SKM-1 treated with dmso at 0.1 percent for 144 hours (cell line): Measurements from ENCODE around the gene EFHD1.
A peak's percentile ranks its signal among the peaks of the same experiment; 100 is the strongest.
"Not testable (repeated sequence)": the region's sequence is repeated elsewhere in the genome, so short reads cannot be mapped to it uniquely, and the experiment has no call there.

ENCODE experiments used
- DNase-seq: peaks from one replicate; lab custom pipeline; 2025; ENCODE audit not compliant: unreplicated experiment; lab: John Stamatoyannopoulos, UW

EFHD1 gene

DNA sequence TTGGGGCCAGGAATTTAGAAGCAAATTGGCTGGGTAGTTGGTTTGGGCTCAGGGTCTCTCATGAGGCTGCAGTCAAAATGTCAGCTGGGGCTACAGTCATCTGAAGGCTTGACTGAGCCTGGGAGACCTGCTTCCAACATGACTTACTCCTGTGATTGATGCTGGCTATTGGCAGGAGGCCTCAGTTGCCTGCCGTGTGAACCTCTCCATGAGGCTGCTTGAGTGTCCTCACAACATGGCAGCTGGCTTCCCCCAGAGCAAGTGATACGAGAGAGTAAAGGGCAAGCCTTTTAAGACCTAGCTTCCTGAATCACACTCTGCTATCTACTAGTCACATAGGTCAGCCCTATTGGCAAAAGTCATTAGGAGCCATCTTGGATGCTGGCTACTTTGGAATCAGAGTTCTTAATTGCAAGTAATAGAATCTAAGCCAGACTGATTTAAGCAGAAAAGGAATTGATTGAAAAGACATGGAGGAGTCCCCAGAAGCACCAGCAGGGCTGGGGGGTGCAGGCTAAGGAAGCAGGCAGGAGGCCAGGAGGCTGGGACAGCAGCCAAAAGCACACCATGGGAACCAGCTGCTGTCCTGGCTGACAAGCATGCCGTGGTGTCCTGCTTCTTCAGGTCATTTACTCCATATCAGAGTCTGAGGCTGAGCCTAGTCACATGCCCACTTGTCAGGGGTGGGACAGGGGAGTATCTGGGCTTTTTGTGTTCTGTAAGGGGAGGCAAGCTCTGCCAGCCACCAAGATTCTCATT is 55.9 kb downstream of the EFHD1 start:
- no peak for DNase-seq

DNA sequence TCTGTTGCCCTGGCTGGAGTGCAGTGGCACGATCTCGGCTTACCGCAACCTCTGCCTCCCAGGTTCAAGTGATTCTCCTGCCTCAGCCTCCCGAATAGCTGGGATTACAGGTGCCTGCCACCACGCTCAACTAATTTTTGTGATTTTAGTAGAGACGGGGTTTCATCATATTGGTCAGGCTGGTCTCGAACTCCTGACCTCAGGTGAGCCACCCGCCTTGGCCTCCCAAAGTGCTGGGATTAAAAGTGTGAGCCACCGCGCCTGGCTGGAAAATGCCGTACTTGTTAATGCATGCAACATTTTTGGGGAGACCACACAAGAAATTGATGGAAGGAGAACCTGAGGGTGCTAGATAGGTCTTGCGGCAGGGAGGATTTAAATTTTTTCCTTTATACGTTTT is 57.7 kb downstream of the EFHD1 start:
- DNase-seq: not testable (repeated sequence)

DNA sequence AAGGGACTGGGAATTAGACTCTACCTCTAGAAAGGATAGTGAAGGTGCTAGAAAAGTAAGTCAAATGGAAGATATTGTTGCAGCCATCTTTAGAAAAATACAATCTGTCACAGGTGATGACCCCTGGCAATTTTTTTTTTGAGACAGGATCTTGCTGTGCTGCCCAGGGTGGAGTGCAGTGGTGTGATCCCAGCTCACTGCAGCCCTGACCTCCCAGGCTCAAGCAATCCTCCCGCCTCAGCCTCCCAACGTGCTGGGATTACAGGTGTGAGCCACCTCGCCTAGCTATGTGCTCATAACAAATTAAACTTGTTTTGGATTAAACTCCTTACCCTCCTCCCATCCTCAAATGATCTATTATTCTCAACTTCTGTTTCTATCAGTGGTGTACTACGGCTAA is 59.9 kb downstream of the EFHD1 start:
- DNase-seq: no peak

DNA sequence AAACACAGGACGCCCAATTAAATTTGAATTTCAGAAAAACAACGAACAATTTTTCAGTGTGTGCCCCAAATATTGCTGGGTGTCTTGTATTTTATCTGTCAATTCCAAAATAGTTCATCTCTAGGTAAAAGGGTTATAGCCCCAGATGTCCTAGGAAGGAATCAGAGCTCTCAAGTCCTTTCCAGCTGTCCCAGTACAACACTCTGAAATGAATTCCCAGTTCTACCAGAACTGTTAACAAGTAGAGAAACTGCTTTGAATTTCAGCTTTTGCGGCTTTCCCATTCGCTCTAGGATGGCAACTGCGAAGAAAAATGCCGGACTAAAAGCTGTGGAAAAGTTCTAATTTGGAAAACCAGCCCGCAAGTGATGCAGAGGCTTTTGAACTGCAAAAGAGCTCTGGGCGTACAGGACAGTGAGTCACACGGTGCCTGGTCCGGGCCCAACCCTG is 63.2 kb downstream of the EFHD1 start:
- no peak for DNase-seq

DNA sequence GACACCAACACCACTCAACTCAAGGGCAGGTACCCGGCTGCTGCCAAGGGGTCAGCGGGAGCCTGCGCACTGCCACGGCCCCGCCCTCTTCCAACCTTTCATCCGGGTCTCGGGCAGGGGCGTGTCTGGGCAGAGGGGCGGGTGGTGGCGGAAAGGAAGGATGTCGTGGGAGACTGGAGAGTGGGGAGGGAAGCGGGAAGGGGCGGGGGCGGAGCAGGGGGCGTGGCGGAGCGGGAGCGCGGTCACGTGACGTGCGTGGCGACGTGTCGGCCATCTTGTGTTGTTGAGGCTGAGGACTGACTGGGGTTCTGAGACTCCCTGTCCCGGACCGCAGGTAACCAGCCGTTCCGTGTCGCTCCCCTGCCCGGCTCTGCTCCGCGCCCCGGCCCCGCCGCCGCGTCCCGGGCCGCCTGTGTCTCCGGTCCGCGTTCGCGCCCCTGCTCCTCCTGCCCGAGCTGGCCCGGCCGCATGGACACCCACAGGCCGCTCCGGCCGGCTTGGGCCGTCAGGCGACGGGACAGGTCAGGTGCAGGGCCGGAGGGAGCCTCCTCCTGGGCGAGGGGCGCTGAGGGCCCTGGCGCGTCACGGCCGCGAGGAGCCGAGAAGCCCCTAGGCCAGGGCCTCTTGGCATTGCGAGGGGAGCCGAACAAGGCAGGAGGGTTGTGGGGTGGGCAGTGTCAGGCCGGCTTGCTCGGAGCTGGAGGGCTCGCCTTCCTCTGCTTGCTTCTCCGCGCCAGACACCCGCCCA is 63.8 kb downstream of the EFHD1 start, which contains the start of gene GIGYF2:
TSS of gene GIGYF2 (plus strand) at position 273 of the 748 bp plus-strand sequence. CDS start 37,867 bp downstream, outside the sequence.
- peak; percentile 92 for DNase-seq

DNA sequence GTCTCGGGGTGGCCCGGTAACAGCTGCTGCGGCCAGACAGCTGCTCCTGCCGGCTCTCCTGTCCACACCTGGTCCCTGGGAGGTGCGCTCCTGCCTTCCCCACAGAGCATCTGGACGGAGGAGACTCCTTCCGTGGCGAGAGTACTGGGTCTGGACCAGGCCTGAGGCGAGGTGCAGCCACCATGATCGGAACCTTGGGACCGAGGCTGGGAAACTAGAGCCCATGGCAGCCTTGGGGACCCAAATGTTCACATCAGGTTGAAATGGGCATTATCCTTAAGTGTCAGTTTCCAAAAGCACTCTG is 64.4 kb downstream of the EFHD1 start:
- DNase-seq: no peak

DNA sequence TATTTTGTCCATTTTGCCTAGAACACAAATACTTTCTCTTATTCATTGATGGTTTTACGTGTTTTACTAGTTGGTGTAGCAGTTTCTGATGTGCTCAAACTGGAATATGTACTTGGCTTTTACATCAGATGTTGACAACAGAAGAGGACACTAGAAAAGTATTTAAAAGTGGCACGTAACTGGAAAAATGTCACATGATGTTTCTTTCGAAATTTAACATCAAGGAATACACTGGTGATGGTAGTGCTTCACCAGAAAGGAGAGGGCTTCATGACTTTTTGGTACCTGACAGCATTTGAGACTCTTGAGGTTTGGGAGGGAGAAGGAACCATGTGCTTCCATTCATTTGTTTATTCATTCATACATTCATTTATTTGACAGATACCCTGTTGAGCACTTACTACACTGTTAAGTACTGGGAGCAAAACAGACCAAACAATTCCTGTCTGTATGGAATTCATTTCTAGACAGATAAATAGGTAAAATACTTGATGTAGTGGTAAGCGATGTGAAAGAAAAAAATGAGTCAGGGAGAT is 65.2 kb downstream of the EFHD1 start:
- DNase-seq: no peak

DNA sequence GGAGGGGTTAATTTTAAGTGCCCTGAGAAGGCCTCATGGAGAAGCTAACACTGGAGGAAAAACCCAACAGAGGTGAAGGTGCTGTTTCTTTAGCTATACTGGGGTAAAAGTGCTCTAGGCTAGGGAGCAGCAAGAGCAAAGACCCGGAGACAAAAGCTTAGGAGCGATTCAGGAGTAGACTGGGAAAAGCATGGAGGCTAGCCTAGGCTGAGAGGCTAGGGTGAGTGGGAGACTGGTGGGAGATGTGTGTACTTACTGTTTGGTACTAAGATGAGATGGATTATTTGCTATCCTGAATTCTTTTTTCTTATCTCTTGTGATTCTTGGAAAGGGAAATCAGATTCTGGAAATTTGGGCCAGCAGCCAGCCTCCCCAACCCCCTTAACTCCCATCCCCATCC is 65.7 kb downstream of the EFHD1 start:
- DNase-seq: no peak

DNA sequence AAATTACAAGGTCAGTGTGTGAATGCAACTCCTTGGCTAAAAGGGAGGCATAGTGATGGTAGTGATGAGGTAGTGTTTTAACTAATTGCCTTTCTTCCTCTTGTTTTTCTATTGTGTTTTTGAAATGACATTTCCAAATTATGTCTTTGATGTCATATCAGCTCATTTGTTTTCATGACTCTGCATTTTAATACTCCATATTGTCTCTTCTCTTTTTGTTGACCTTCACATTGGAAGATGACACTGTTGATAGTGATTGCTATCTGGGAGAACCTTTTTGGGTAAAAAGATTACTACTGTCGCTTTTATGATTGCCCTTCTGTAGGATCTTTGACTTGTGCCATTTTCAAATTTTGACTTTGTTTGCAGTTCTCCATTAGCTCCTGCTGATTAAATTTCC is 66.8 kb downstream of the EFHD1 start:
- DNase-seq: no peak

DNA sequence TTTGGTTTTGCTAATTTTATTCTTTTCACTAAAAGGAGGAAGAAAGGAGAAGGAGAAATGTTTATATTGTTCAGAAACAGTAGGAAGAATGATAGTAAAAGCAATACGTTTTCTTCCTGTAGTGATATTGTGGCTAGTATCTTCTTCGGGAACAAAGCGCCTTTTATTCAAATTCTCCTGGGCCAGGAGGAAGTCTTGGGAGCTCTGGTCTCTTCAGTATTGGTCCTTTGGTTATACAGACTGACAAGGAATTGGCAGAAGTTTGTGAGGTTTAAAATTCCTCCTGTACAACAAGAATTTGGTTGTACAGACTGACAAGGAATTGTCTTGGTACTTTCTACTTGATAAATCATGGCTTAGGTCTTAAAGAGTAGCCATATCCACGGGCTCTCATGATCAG is 73.7 kb downstream of the EFHD1 start:
- DNase-seq: no peak

DNA sequence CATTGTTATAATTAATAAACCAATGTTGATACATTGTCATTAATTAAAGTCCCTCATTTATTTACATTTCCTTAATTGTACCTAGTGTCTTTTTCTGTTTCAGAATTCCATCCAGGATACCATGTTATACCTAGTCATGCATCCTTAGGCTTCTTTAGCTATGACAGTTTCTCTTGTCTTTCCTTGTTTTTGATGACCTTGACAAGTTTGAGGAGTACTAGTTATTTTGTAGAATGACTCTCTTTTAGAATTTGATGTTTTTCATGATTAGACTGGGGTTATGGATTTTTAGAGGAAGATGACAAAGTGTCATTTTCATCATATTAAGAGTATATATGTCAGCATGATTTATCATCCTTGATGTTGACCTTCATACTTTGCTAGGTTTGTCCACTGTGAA is 80.1 kb downstream of the EFHD1 start:
- no peak for DNase-seq

DNA sequence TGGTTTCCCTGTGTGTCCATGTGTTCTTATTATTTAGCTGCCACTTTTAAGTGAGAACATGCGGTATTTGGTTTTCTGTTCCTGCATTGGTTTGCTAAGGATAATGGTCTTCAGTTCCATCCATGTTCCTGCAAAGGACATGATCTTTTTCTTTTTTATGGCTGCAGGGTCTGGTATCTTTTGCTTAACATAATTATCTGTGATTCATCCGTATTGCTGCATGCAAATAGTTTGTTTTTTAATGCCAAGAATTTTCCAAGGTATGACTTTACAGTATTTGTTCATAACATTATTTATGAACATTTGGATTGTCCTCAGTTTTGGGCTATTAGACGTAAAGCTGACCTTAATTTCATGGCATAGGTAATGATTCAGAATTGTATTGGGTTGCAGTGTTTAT is 81.6 kb downstream of the EFHD1 start:
- DNase-seq: no peak

DNA sequence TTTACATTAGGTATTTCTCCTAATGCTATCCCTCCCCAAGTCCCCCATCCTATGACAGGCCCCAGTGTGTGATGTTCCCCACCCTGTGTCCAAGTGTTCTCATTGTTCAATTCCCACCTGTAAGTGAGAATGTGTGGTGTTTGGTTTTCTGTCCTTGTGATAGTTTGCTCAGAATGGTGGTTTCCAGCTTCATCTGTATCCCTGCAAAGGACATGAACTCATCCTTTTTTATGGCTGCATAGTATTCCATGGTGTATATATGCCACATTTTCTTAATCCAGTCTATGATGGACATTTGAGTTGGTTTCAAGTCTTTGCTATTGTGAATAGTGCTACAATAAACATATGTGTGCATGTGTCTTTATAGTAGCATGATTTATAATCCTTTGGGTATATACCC is 86.7 kb downstream of the EFHD1 start:
- not testable (repeated sequence) for DNase-seq

DNA sequence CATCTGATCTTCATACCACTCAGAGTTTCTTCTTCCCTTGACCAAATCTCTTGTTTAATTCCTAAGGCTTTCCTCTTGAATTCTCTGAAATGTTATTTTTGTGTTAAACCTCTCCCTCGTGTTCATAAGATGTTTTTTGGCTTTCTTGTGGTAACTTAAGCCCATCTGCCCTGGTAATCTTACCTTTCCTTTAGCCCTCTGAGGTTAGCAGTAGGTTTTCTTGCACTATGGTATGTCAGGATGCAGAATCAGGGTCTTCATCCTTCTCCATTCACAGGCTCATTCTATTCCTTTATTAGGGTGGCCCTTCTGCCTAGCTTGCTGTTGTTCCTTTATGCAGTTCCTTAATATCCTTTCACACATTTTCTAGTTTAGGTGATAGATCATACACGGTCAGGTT is 87.9 kb downstream of the EFHD1 start:
- DNase-seq: no peak

DNA sequence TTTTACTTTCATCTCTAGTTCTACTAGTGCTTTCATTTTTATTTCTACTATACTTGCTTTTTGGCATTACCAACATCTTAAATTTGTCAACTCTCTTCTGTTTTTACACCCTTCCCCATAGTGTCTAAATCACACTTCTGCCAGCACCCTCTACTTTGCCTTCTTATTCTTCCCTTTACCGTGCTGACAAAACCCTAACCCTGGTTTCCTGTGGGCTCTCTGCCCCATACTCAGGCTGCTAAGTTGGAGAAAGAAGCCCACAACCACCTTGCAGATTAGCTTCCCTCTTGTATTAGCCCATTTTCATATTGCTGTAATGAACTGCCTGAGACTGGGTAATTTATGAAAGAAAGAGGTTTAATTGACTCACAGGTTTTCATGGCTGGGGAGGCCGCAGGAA is 88.5 kb downstream of the EFHD1 start:
- DNase-seq: no peak

DNA sequence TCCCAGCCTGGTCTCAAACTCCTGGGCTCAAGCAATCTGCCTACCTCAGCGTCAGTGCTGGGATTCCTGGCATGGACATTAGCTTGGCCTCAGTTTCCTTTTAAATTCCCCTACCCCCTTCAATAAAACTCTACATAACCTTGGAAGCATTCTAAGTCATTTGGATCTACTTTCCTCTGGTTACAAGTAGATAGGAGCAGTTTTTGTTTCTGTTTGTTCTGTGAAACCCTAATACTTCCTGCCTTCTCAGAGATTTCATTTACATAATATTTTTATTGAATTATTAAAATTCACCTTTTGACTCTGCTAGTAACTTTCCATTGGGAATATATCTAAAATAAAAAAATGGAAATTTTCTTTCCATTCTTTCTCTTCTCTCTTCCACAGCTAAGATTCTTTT is 89.6 kb downstream of the EFHD1 start:
- DNase-seq: no peak

DNA sequence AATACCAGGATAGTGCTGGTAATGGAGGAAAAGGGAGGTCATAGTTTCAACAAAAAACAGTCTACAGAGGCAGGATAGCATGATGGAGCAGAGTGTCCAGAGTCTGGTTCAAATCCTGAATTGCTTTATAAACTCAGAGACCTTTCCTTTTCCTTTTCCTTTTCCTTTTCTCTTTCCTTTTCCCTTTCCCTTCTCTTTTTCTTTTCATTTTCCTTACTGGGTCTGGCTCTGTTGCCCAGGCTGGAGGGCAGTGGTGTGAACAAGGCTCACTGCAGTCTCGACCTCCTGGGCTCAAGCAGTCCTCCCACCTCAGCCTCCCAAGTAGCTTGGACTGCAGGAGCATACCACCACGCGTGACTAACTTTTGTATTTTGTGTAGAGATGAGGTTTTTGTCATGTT is 95.4 kb downstream of the EFHD1 start:
- no peak for DNase-seq

DNA sequence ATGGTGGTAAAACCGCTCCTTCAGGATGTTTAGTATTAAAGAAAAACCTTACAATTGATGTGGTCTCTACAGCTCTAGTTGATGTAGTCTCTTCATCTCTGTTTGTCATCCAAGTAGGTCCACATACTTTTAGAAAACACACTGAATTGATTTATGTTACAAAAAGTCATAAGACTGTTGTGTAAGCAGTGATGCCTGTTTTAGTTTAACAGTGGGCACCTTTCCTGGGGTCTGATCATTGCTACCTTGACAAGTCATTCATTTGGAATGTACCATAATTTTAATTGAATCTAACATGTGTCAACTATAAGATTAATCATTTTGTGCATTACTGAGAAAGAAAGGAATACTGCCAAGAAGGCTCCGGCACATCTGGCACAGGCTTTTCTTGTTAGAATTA is 98.1 kb downstream of the EFHD1 start:
- no peak for DNase-seq
